Measurements from ENCODE around the gene PRKG1.

The PRKG1 gene

GRCh38 chr10:51993475-51993874, 919.2 kb downstream of the PRKG1 start:
- TF ChIP-seq EP300 (IDR thresholded peaks at IDR 0.05; ENCODE audit: borderline replicate concordance): no peak
- no peak for TF ChIP-seq USF1 (IDR thresholded peaks at IDR 0.05)
- no peak for TF ChIP-seq EGR1 (IDR thresholded peaks at IDR 0.05)
- no peak for TF ChIP-seq TCF12 (IDR thresholded peaks at IDR 0.05; ENCODE audit: low read depth)
- TF ChIP-seq CEBPB (IDR thresholded peaks at IDR 0.05): no peak
- TF ChIP-seq TAF1 (IDR thresholded peaks at IDR 0.05; ENCODE audit: low read depth): no peak
- no peak for TF ChIP-seq TEAD4 (IDR thresholded peaks at IDR 0.05)
- no peak for TF ChIP-seq RAD21 (IDR thresholded peaks at IDR 0.05; ENCODE audit: low read depth)
- TF ChIP-seq REST (IDR thresholded peaks at IDR 0.05; ENCODE audit: low read depth): no peak
- TF ChIP-seq YY1 (IDR thresholded peaks at IDR 0.05; ENCODE audit: low read depth): no peak
- TF ChIP-seq ZBTB7A (IDR thresholded peaks at IDR 0.05; ENCODE audit: low read depth): no peak
- TF ChIP-seq CREB1 (IDR thresholded peaks at IDR 0.05; ENCODE audit: low read depth): no peak
- TF ChIP-seq MAX (IDR thresholded peaks at IDR 0.05): no peak
- no peak for TF ChIP-seq NFIC (IDR thresholded peaks at IDR 0.05)
- TF ChIP-seq FOXM1 (IDR thresholded peaks at IDR 0.05; ENCODE audit: borderline replicate concordance, low read depth): no peak

- TF ChIP-seq TCF12 (IDR thresholded peaks at IDR 0.05; ENCODE audit: low read depth): no peak
- no peak for TF ChIP-seq NFIC (IDR thresholded peaks at IDR 0.05)
- no peak for TF ChIP-seq FOXM1 (IDR thresholded peaks at IDR 0.05; ENCODE audit: borderline replicate concordance, low read depth)
- no peak for TF ChIP-seq CEBPB (IDR thresholded peaks at IDR 0.05)
- TF ChIP-seq CREB1 (IDR thresholded peaks at IDR 0.05; ENCODE audit: low read depth): no peak
- TF ChIP-seq USF1 (IDR thresholded peaks at IDR 0.05): no peak
- no peak for TF ChIP-seq TEAD4 (IDR thresholded peaks at IDR 0.05)
- no peak for TF ChIP-seq RAD21 (IDR thresholded peaks at IDR 0.05; ENCODE audit: low read depth)
- no peak for TF ChIP-seq YY1 (IDR thresholded peaks at IDR 0.05; ENCODE audit: low read depth)
- no peak for TF ChIP-seq MAX (IDR thresholded peaks at IDR 0.05)
Measured at GRCh38 chr10:51999096-51999495, 924.8 kb downstream of the PRKG1 start.

- no peak for TF ChIP-seq TAF1 (IDR thresholded peaks at IDR 0.05; ENCODE audit: low read depth)
- TF ChIP-seq MAX (IDR thresholded peaks at IDR 0.05): no peak
- no peak for TF ChIP-seq EGR1 (IDR thresholded peaks at IDR 0.05)
- TF ChIP-seq RAD21 (IDR thresholded peaks at IDR 0.05; ENCODE audit: low read depth): peak; percentile 48
Measured at GRCh38 chr10:52004342-52004949, 930.2 kb downstream of the PRKG1 start.

- TF ChIP-seq RAD21 (IDR thresholded peaks at IDR 0.05; ENCODE audit: low read depth): no peak
- no peak for TF ChIP-seq FOXM1 (IDR thresholded peaks at IDR 0.05; ENCODE audit: borderline replicate concordance, low read depth)
- TF ChIP-seq TEAD4 (IDR thresholded peaks at IDR 0.05): no peak
- no peak for TF ChIP-seq MAX (IDR thresholded peaks at IDR 0.05)
- TF ChIP-seq REST (IDR thresholded peaks at IDR 0.05; ENCODE audit: low read depth): no peak
- TF ChIP-seq TAF1 (IDR thresholded peaks at IDR 0.05; ENCODE audit: low read depth): no peak
Measured at GRCh38 chr10:52007091-52007490, 932.8 kb downstream of the PRKG1 start.

GRCh38 chr10:52011118-52011517, 936.8 kb downstream of the PRKG1 start:
- TF ChIP-seq TAF1 (IDR thresholded peaks at IDR 0.05; ENCODE audit: low read depth): no peak
- no peak for TF ChIP-seq TEAD4 (IDR thresholded peaks at IDR 0.05)

- TF ChIP-seq EP300 (IDR thresholded peaks at IDR 0.05; ENCODE audit: borderline replicate concordance) (no peak), TEAD4 (IDR thresholded peaks at IDR 0.05) (no peak), NFIC (IDR thresholded peaks at IDR 0.05) (no peak), CREB1 (IDR thresholded peaks at IDR 0.05; ENCODE audit: low read depth) (no peak), TAF1 (IDR thresholded peaks at IDR 0.05; ENCODE audit: low read depth) (no peak), EGR1 (IDR thresholded peaks at IDR 0.05) (no peak), USF1 (IDR thresholded peaks at IDR 0.05) (no peak), TCF12 (IDR thresholded peaks at IDR 0.05; ENCODE audit: low read depth) (no peak)
Measured at GRCh38 chr10:52019077-52019555, 944.8 kb downstream of the PRKG1 start.

Data from Ishikawa (cell line).